Activated naive CD4-positive, alpha-beta T cell treated with anti-CD3 and anti-CD28 coated beads, Interleukin-2, amount 50 U/mL, for 72 hours (primary cell): ENCODE measurements around the gene CHD3. TPM values are rescaled to one million over a fixed set of nuclear protein-coding genes. Genes with fewer than 3 reads are reported as not detected.

Experiments
- ATAC-seq, 2 donors: fragments of 150-1000 bp; cut with Tn5 transposase; 2 replicates each; pipeline ENCODE4 v1.10.0; 2021; ENCODE audit warnings: mild to moderate bottlenecking in 2 of 2, moderate library complexity in 2 of 2
- DNase-seq, 2 donors: peaks; one replicate each; pipeline ENCODE4 v3.0.0; 2021 to 2022; ENCODE audit warnings: low spot score in 2 of 2
- H3K27ac Mint-ChIP-seq, 2 donors: one replicate each; pipeline ENCODE4 v1.8.0; 2022; ENCODE audit warnings: mild to moderate bottlenecking in 2 of 2, mixed read lengths in 2 of 2
- H3K36me3 Mint-ChIP-seq, 2 donors: one replicate each; pipeline ENCODE4 v1.8.0; 2022; ENCODE audit warnings: mixed read lengths in 2 of 2
- H3K9me3 Mint-ChIP-seq, 2 donors: one replicate each; pipeline ENCODE4 v1.8.0; 2022; ENCODE audit warnings: mixed read lengths in 2 of 2
- total RNA-seq, 2 donors: library from RNA; stranded (reverse); gene quantifications; one replicate each; pipeline ENCODE4 v1.2.3, GENCODE V29; 2022

CHD3 gene
- total RNA-seq, 2 donors from 2014 or later: 182 to 212 TPM

DNA sequence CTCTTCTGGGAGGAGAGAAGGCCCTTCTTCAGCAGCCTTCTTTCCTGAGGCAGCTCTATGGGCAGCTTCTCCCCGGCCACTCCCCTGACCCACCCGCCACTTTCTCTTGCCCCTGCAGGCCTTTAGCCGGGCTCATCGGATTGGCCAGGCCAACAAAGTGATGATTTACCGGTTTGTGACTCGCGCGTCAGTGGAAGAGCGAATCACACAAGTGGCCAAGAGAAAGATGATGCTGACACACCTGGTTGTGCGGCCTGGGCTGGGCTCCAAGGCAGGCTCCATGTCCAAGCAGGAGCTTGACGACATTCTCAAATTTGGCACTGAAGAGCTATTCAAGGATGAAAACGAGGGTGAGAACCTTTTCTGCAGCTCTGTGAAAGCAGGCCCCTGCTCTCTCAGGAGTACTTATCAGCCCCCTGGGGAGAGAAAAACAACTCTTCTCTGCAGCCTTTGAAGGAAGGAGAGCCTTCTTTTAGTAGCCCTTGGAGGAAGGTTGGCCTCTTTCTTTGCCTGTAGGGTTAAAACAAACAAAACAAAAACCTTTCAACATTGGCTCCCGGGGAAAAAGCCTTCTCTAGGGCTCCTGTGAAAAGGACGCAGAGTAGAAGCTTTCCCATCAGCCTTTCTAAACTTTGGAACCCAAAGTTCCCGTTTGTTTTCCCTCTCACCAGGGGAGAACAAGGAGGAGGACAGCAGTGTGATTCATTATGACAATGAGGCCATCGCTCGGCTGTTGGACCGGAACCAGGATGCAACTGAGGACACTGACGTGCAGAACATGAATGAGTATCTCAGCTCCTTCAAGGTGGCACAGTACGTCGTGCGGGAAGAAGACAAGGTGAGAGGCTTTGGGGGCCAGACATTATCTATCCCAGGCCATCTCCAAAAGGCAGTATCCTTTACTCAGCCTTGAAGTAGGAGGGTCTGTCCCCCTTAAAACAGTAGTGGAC lies 14.8 kb downstream of the CHD3 start:
- no peaks in the 10 kb centered on the region for H3K9me3 Mint-ChIP-seq
- no peak for DNase-seq
- peaks cover 16 to 39% of the 10 kb centered on the region in 2 donors for H3K36me3 Mint-ChIP-seq
- peak overlapping the region; percentile 62 for H3K27ac Mint-ChIP-seq
- ATAC-seq: no peak

DNA sequence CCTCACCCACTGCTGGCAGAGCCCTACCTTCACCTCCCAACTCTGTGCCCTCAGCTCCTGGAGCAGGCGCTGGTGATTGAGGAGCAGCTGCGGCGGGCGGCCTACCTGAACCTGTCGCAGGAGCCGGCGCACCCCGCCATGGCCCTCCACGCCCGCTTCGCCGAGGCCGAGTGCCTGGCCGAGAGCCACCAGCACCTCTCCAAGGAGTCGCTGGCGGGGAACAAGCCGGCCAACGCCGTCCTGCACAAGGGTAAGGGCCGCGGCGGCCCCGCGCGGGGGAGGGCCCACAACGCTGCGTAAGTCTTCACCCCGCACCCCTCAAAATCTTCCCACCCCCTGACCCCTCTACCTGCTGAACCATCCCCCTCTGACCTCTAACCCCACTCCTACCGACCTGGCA lies 20.5 kb downstream of the CHD3 start:
- Mint-ChIP-seq H3K36me3 (peaks cover 6 to 8% of the 10 kb centered on the region in 2 donors), H3K27ac (peak overlapping the region in 1 of 2 donors; percentile 72), H3K9me3 (no peaks in the 10 kb centered on the region)
- DNase-seq: no peak
- ATAC-seq: no peak

DNA sequence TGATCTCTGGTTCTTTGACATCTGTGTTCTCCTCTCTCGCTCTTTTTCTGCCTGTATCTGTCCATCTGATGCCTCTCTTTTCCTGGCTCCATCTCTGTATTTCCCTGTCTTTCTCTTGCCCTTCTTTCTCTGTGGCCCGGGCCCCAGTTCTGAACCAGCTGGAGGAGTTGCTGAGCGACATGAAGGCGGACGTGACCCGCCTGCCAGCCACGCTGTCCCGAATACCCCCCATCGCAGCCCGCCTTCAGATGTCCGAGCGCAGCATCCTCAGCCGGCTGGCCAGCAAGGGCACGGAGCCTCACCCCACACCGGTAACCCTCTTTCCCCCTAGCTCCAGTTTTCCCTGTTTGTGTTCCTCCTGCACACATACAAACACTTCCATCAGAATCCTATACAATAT lies 21.7 kb downstream of the CHD3 start:
- Mint-ChIP-seq H3K9me3 (no peaks in the 10 kb centered on the region), H3K27ac (peak overlapping the region; percentile 50 to 72), H3K36me3 (peaks cover 8% of the 10 kb centered on the region in 2 donors)

GRCh38 chr17:7910711-7911110 lies 22.1 kb downstream of the CHD3 start:
- ATAC-seq: no peak
- Mint-ChIP-seq H3K36me3 (peaks cover 8 to 12% of the 10 kb centered on the region in 2 donors), H3K9me3 (no peaks in the 10 kb centered on the region), H3K27ac (peak overlapping the region in 1 of 2 donors; percentile 72)
- DNase-seq: no peak

More for the DNA sequence above, 21.7 kb downstream of the CHD3 start:
- ATAC-seq: no peak
- no peak for DNase-seq

DNA sequence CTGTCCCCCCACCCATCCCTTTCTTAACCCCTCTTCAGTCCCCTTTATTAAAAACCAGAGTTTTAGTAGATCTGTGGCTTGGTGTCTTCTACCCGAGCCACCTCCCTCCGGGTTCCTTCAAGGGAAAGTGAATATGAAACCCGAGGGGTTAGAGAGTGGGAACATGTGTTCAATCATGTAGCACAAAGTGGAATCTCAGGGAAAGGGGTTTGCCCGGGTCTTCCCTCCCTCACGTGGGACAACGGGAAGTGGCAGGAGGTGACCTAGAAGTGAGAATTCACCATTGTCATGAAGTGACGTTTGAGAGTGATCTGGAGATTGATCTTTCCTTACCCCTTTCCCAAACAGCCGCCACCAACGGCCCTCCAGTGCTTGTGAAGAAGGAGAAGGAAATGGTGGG lies 22.5 kb downstream of the CHD3 start:
- DNase-seq (no peak), ATAC-seq (no peak)
- H3K9me3 Mint-ChIP-seq: no peaks in the 10 kb centered on the region
- peak overlapping the region; percentile 63 to 72 for H3K27ac Mint-ChIP-seq
- peaks cover 8 to 12% of the 10 kb centered on the region in 2 donors for H3K36me3 Mint-ChIP-seq

- ATAC-seq (peak; percentile 24 to 49), DNase-seq (peak in 1 of 2 donors; percentile 31)
- Mint-ChIP-seq H3K27ac (peak overlapping the region; percentile 36 to 67), H3K9me3 (no peaks in the 10 kb centered on the region), H3K36me3 (peaks cover 12 to 18% of the 10 kb centered on the region in 2 donors)
These were observed 24.4 kb downstream of the CHD3 start for GRCh38 chr17:7912927-7913524.

- DNase-seq (no peak), ATAC-seq (peak in 1 of 2 donors; percentile 10)
- peaks cover 12 to 18% of the 10 kb centered on the region in 2 donors for H3K36me3 Mint-ChIP-seq
- H3K9me3 Mint-ChIP-seq: no peaks in the 10 kb centered on the region
- peak overlapping the region; percentile 69 to 91 for H3K27ac Mint-ChIP-seq
These were observed 26.6 kb downstream of the CHD3 start for GRCh38 chr17:7915179-7915610.

GRCh38 chr17:7915611-7916384 lies 27.2 kb downstream of the CHD3 start, which contains the start of gene RNF227:
RNF227 (minus strand) TSS chr17:7916289; CDS start chr17:7916195, 94 bp downstream.
- peak; percentile 85 to 92 for DNase-seq
- peaks cover 12 to 18% of the 10 kb centered on the region in 2 donors for H3K36me3 Mint-ChIP-seq
- peak within 1 kb of the TSS; percentile 88 to 91 for H3K27ac Mint-ChIP-seq
- no peaks in the 10 kb centered on the region for H3K9me3 Mint-ChIP-seq
- peak; percentile 84 to 85 for ATAC-seq

GRCh38 chr17:7916385-7916682 lies 27.7 kb downstream of the CHD3 start:
- ATAC-seq: no peak
- no peaks in the 10 kb centered on the region for H3K9me3 Mint-ChIP-seq
- H3K36me3 Mint-ChIP-seq: peaks cover 12 to 18% of the 10 kb centered on the region in 2 donors
- no peak for DNase-seq
- peak overlapping the region; percentile 88 to 91 for H3K27ac Mint-ChIP-seq

GRCh38 chr17:7916808-7917207 lies 28.2 kb downstream of the CHD3 start:
- no peak for ATAC-seq
- no peaks in the 10 kb centered on the region for H3K9me3 Mint-ChIP-seq
- peak overlapping the region; percentile 88 to 91 for H3K27ac Mint-ChIP-seq
- peaks cover 12 to 18% of the 10 kb centered on the region in 2 donors for H3K36me3 Mint-ChIP-seq
- DNase-seq: no peak

GRCh38 chr17:7922269-7922844 lies 33.8 kb downstream of the CHD3 start:
- Mint-ChIP-seq H3K9me3 (no peaks in the 10 kb centered on the region), H3K27ac (peak overlapping the region in 1 of 2 donors; percentile 81), H3K36me3 (peaks cover 0 to 6% of the 10 kb centered on the region in 2 donors)
- ATAC-seq (peak; percentile 46 to 58), DNase-seq (no peak)

- peak; percentile 77 to 79 for DNase-seq
- no peaks in the 10 kb centered on the region for H3K9me3 Mint-ChIP-seq
- peaks cover 0 to 6% of the 10 kb centered on the region in 2 donors for H3K36me3 Mint-ChIP-seq
- ATAC-seq: peak; percentile 90 to 93
- peak overlapping the region in 1 of 2 donors; percentile 81 for H3K27ac Mint-ChIP-seq
These were observed 34.4 kb downstream of the CHD3 start for GRCh38 chr17:7922845-7923628.

DNA sequence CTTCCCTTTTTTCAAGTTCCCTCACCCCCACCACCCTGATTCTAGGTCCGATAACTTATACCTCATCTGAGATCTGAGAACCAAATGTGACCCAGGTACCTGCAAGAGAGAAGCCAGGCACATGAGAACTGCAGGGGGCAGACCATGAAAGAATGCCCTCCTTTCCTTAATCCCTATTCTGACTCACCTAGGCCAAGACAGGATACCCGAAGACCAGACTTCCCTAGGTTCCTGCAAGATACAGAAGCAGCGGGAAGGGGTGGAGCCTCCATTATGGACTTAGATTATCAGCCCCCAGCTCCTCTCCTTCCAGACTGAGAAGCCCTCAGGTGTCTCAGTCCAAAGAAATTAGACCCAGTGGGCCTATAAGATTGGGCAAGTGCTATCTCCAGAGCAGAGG lies 39.0 kb downstream of the CHD3 start:
- H3K9me3 Mint-ChIP-seq: no peaks in the 10 kb centered on the region
- H3K27ac Mint-ChIP-seq: peak overlapping the region; percentile 1 to 26
- peaks cover 9% of the 10 kb centered on the region in 2 donors for H3K36me3 Mint-ChIP-seq
- DNase-seq: no peak
- no peak for ATAC-seq

DNA sequence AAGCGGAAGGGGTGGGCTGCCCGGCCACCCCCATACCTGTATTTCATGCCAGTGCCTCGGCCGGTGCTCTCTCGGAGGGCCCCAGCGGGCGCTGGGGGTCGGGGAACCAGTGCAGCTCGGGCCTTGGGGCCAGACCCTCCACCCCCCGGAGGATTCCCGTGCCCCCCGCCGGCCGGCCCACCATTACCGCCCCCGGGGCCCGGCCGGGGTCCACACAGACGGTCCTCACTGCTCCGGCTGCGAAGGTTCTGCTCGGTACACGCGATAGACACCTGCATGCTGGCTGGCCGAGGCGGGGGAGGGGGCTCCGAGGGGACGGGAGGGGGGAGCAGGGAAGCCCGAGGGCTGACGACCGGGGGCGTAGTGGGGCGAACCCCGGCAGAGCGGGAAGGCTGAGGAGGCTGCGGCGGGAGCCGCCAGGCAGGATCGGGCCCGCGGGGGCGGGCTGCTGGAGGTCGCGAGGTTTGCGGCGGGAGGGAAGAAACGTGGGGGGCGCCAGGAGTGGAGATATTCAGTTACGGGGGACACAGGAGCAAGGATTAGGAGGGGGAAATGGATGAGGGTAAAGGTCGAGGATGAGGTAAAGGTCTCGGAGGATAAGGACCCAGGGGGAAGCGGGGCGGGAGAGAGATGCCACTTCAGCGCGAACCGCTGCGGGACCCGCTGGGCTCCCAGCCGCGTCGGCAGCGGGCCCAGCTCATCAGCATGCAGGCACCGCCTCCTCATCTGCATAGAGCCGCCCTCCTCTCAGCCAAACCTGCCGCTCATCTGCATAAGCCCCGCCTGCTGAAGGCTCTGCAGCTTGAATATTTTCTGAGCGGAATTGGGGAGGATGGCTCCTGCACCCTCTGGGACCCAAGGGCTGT lies 40.8 kb downstream of the CHD3 start, which contains the start of gene KCNAB3:
TSS of gene KCNAB3 (minus strand) at position 699 of the 866 bp plus-strand sequence. CDS start at position 278, 421 bp downstream.
- Mint-ChIP-seq H3K27ac (peak within 1 kb of the TSS; percentile 87 to 90), H3K36me3 (peaks cover 21 to 24% of the 10 kb centered on the region in 2 donors)
- no peak for ATAC-seq

More for the DNA sequence above, 40.8 kb downstream of the CHD3 start, which contains the start of gene KCNAB3:
- H3K9me3 Mint-ChIP-seq: no peaks in the 10 kb centered on the region
- peak in 1 of 2 donors; percentile 32 for DNase-seq
